Effector memory CD4-positive, alpha-beta T cell (primary cell): ENCODE measurements around the gene NELL1.

Source experiments
- DNase-seq, 3 donors: peaks; one replicate each; pipeline ENCODE4 v3.0.0-alpha.2; 2020
- H3K27ac ChIP-seq: 2 replicates; pipeline ENCODE4 v1.7.0; 2013; ENCODE audit warnings: mild to moderate bottlenecking, low read length, moderate library complexity; ENCODE audit not compliant: insufficient read depth, poor library complexity, severe bottlenecking
- H3K27me3 ChIP-seq: replicated peaks from 2 replicates; pipeline ENCODE4 v1.7.0; 2013; ENCODE audit warnings: mild to moderate bottlenecking, low read length; ENCODE audit not compliant: insufficient read depth, control insufficient read depth, poor library complexity, severe bottlenecking
- H3K36me3 ChIP-seq: 2 replicates; pipeline ENCODE4 v1.7.0; 2013; ENCODE audit warnings: mild to moderate bottlenecking, low read length, moderate library complexity; ENCODE audit not compliant: control insufficient read depth, insufficient read depth
- H3K4me1 ChIP-seq: 2 replicates; pipeline ENCODE4 v1.7.0; 2013; ENCODE audit warnings: low read length, mild to moderate bottlenecking; ENCODE audit not compliant: control insufficient read depth, insufficient read depth, poor library complexity, severe bottlenecking
- H3K4me3 ChIP-seq: 2 replicates; pipeline ENCODE4 v1.7.0; 2013; ENCODE audit warnings: low read length, low read depth, mild to moderate bottlenecking; ENCODE audit not compliant: insufficient read depth, poor library complexity, severe bottlenecking
- H3K9me3 ChIP-seq: 2 replicates; pipeline ENCODE4 v1.7.0; 2013; ENCODE audit warnings: mild to moderate bottlenecking, low read length, moderate library complexity; ENCODE audit not compliant: control insufficient read depth

NELL1 gene

DNA sequence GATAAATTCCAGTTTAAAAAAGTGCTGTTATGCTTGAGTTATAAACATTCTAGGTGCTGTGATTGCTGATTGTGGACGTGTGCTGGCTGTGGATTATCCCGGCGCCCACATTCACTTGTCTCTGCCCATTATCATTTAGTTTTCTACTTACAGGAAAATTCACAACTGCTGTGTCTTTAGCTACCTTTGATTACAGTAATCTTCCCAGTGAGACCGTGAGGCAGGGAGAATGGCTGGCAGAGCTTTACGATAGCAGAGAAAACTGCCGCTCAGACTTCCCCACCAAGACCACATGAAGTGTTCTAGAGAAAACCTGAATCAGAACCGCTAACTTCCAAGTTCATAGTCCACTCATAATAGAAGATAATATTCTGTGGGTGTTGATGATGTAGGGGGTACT is 34.6 kb upstream of the NELL1 start:
- no peaks in the 10 kb centered on the region for H3K27me3 ChIP-seq
- DNase-seq: no peak
- H3K27ac ChIP-seq: no peak overlapping the region
- H3K36me3 ChIP-seq: no peaks in the 10 kb centered on the region
- H3K4me3 ChIP-seq: no peak overlapping the region
- no peaks in the 10 kb centered on the region for H3K4me1 ChIP-seq
- no peaks in the 10 kb centered on the region for H3K9me3 ChIP-seq

DNA sequence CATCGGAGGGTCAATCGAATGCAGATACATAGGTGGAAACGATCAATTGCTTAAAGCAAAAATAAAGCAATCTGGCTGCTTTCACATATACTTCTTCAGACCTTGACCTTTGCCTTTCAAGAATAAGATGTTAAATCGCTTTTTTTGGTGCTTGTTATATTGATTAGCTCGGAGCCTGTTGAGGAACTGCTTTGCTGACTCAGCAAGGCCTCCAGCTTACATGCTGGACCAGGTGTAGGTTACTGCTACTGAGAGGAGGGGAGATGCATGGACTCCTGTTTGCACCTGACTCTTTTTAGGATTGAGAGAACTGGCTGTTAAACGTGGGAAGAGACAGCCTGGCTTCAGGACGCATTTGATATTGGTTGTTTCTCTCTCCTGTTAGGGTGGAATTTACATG is 31.3 kb upstream of the NELL1 start:
- Histone ChIP-seq H3K27ac (no peak overlapping the region), H3K4me3 (no peak overlapping the region), H3K4me1 (no peaks in the 10 kb centered on the region), H3K9me3 (no peaks in the 10 kb centered on the region), H3K27me3 (no peaks in the 10 kb centered on the region), H3K36me3 (no peaks in the 10 kb centered on the region)
- no peak for DNase-seq

DNA sequence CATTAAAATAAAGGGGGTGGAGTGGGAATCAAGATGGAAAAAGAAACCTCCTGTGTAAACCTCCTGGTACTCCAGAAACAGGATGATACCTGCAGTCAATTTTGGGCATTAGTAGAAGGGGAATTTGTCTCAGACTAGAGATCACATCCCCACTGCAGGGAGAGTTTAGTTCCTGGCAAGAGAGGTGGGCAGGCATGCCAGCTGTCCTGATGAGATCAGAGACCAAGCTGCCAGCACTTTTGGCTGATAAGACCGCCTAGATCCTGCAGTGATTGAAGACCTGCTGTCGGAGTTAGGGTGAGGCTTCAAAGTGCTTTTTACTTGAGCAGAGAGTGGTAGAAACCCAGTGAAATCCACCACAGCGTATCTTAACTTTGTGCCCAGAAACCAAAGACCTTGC is 29.7 kb upstream of the NELL1 start:
- H3K27ac ChIP-seq: no peak overlapping the region
- no peak overlapping the region for H3K4me3 ChIP-seq
- no peak for DNase-seq
- H3K9me3 ChIP-seq: no peaks in the 10 kb centered on the region
- H3K4me1 ChIP-seq: no peaks in the 10 kb centered on the region
- no peaks in the 10 kb centered on the region for H3K36me3 ChIP-seq
- no peaks in the 10 kb centered on the region for H3K27me3 ChIP-seq

DNA sequence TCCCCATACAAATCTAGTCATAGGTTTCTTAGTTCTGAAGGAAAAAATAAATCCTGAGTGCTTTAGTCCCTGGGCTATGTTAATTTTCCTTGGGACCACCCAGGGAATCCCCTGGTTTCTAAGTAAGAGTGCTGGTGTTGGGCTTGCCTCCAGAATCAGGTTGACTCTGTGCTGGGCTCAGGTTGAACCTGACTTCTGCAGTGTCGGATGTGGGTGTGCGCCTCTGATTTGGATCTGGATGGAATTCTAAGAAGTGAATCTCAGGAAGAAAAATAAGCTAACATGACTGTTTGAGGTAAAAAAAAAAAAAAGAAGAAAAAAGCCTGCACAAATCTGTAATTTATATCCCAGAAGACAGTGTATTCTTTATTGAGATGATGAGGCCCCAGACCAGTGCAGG is 29.0 kb upstream of the NELL1 start:
- Histone ChIP-seq H3K4me1 (no peaks in the 10 kb centered on the region), H3K27ac (no peak overlapping the region)
- no peak for DNase-seq

DNA sequence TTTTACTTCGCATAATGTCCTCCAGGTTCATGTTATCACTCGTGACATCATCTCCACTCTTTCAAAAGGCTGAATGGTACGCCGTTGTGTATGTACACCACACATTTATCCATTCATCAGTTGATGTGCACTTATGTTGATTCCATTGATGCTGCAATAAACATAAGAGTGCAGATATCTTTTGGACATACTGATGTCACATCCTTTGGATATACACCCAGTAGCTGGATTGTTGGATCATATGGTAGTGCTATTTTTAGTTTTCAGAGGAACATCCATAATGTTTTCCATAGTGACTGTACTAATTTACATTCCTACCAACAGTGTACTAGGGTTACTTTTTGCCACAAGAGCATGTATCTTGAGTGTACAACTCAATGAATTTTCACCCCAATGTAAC is 25.0 kb upstream of the NELL1 start:
- Histone ChIP-seq H3K36me3 (no peaks in the 10 kb centered on the region), H3K4me1 (no peaks in the 10 kb centered on the region), H3K27me3 (no peaks in the 10 kb centered on the region), H3K9me3 (no peaks in the 10 kb centered on the region), H3K27ac (no peak overlapping the region), H3K4me3 (no peak overlapping the region)
- no peak for DNase-seq

More for the DNA sequence above, 29.0 kb upstream of the NELL1 start:
- Histone ChIP-seq H3K36me3 (no peaks in the 10 kb centered on the region), H3K4me3 (no peak overlapping the region), H3K9me3 (no peaks in the 10 kb centered on the region), H3K27me3 (no peaks in the 10 kb centered on the region)

DNA sequence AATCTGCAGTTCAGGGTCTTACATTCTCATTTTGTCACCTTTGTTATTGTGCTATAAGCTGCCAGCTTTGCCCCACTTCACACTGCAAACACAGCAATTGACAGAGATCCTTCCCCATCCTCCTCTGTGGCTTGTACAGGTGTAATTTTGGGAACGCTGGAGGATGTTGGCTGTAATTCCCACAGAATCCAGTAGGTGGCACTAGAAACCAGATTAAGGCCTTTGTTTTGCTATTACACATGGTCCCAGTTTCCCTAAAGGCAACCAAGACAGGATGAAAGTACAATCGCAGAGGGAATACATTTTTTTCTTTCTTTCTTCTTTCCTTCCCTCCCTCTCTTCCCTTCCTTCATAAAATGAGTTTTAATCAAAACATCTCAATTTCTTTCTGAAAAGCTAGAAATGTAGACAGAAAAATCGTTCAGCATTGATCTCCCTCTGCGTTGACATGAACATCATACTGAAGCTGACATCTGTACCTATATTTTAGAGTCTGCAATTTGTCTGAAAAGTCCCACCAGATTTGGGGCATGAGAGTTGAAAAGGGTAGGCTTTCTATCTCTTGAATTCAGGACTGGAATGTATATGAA is 21.3 kb upstream of the NELL1 start:
- Histone ChIP-seq H3K27me3 (no peaks in the 10 kb centered on the region), H3K4me3 (no peak overlapping the region)
- peak in 1 of 3 donors; percentile 4 for DNase-seq

DNA sequence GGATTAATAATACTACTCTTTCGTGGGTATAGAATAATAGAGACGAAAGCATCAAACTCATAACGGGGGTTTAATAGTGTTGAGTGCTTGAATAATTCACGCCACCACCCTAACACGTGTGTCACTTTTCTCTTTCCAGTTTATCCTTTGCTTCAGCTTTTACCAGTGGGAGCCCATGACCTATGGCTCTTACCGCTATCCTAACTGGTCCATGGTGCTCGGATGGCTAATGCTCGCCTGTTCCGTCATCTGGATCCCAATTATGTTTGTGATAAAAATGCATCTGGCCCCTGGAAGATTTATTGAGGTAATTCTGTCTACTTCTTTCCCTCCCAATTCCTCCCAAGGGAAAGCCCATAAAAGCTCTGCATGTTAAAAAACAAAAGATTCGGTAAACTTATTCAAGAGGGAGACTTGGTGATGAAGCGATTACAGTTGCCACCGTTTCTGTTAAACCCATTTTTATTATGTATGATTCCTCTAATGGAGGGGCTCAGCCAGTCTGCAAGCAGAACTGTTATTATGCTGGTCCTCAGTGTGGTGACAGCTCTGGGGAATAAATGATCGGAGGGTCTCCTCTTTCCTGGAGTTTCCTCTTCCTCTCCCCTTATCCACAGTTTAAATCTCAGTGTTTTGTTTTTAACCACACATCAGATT is 17.1 kb upstream of the NELL1 start:
- no peaks in the 10 kb centered on the region for H3K9me3 ChIP-seq
- no peaks in the 10 kb centered on the region for H3K27me3 ChIP-seq
- no peaks in the 10 kb centered on the region for H3K4me1 ChIP-seq
- no peak overlapping the region for H3K27ac ChIP-seq
- DNase-seq: no peak
- H3K4me3 ChIP-seq: no peak overlapping the region
- H3K36me3 ChIP-seq: no peaks in the 10 kb centered on the region

More for the DNA sequence above, 21.3 kb upstream of the NELL1 start:
- H3K36me3 ChIP-seq: no peaks in the 10 kb centered on the region
- no peak overlapping the region for H3K27ac ChIP-seq
- no peaks in the 10 kb centered on the region for H3K4me1 ChIP-seq
- H3K9me3 ChIP-seq: no peaks in the 10 kb centered on the region

DNA sequence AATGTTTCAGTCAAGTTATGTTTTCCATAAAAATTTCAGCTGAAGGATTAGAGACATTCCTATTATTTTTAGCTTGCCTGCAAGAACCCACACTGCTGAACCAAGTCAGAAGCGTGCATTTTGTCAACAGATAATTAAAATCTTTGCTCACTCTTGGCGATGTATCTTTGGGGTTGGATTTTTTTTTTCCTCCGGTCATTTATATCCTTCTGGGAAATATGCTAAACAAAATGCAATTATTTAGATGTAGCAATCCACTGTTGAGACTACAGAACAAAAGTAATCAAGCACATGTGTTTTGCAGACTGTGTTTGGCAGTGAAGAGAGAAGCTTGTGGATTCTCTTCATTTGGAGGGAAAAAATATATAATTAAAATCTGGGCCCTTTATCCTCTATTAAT is 15.3 kb upstream of the NELL1 start:
- H3K4me1 ChIP-seq: no peaks in the 10 kb centered on the region
- no peak for DNase-seq
- no peak overlapping the region for H3K27ac ChIP-seq
- no peaks in the 10 kb centered on the region for H3K27me3 ChIP-seq
- no peaks in the 10 kb centered on the region for H3K36me3 ChIP-seq
- H3K4me3 ChIP-seq: no peak overlapping the region
- H3K9me3 ChIP-seq: no peaks in the 10 kb centered on the region

DNA sequence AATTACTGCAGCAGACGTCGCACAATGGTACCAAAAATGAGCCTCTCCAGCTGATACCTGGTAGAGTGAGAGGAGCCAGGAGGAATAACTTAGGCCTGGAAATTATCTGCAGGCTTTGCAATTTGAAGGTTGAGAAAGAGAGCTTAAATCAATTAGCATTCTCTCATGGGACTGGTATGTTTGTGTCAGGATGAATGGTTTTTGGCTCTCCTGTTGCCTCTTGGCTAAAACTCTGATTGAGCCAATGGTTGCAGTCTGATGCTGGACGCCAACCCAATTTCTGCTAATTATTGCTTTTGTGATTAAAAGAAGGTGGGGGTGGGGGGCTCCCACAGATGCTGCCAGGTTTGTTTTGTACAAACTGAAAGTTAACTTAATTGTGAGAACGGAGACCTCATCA is 12.5 kb upstream of the NELL1 start:
- DNase-seq: no peak
- Histone ChIP-seq H3K9me3 (no peaks in the 10 kb centered on the region), H3K27ac (no peak overlapping the region), H3K36me3 (no peaks in the 10 kb centered on the region), H3K27me3 (no peaks in the 10 kb centered on the region), H3K4me1 (no peaks in the 10 kb centered on the region), H3K4me3 (no peak overlapping the region)

DNA sequence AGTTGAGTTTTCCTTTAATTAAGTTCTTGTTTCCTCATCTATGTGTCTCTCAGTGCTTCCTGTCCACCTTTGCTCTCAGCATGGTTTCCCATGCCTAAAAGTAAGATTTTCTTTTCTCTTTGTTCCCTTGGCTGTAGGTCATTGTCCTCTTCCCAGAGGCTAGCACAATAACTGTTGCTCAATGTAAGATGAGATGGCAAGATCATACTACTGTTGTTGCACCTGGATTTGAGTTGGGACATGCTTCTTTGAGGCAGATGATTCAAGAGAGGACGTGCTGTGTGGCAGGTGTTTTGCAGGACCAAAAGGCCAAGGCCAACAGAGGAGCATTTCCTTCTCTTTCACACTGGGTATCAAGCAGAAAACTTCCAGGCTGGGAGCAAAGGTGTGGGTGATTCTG is 11.3 kb upstream of the NELL1 start:
- Histone ChIP-seq H3K9me3 (no peaks in the 10 kb centered on the region), H3K27me3 (no peaks in the 10 kb centered on the region), H3K4me1 (no peaks in the 10 kb centered on the region), H3K4me3 (no peak overlapping the region), H3K36me3 (no peaks in the 10 kb centered on the region), H3K27ac (no peak overlapping the region)
- no peak for DNase-seq
